Neural cell (in vitro differentiated cells): Measurements from ENCODE around the gene ANKRD1. TPM values are rescaled to one million over a fixed set of nuclear protein-coding genes. Genes with fewer than 3 reads are reported as not detected.

ENCODE experiments used
- H2AFZ ChIP-seq: fragments of 200-600, 300-800 bp; sonication (generic), shearing (Covaris generic); 2 replicates; pipeline ENCODE4 v1.6.0; 2014; ENCODE audit warnings: low read depth, mild to moderate bottlenecking, antibody characterized with exemption, low read length, moderate library complexity
- H3F3A ChIP-seq: fragments of 200-600 bp; shearing (Covaris generic); 2 replicates; pipeline ENCODE4 v1.6.1; 2016; ENCODE audit warnings: mild to moderate bottlenecking, moderate library complexity, mixed read lengths, antibody characterized with exemption, low read length; ENCODE audit not compliant: insufficient read depth, poor library complexity, severe bottlenecking
- H3K27ac ChIP-seq: fragments of 200-600, 300-800 bp; sonication (generic), shearing (Covaris generic); 2 replicates; pipeline ENCODE4 v1.5.1; 2014; ENCODE audit warnings: mild to moderate bottlenecking, low read length, moderate library complexity
- H3K27me3 ChIP-seq: fragments of 300-800, 200-600 bp; sonication (generic), shearing (Covaris generic); 2 replicates; pipeline ENCODE4 v1.6.0; 2014; ENCODE audit warnings: mild to moderate bottlenecking, low read depth, low read length, moderate library complexity; ENCODE audit not compliant: insufficient read depth
- H3K36me3 ChIP-seq: fragments of 300-800, 200-600 bp; sonication (generic), shearing (Covaris generic); 2 replicates; pipeline ENCODE4 v1.5.1; 2014; ENCODE audit warnings: mild to moderate bottlenecking, antibody characterized with exemption, low read length, moderate library complexity; ENCODE audit not compliant: insufficient read depth
- H3K4me2 ChIP-seq: fragments of 300-800, 200-600 bp; sonication (generic), shearing (Covaris generic); 2 replicates; pipeline ENCODE4 v1.6.0; 2014; ENCODE audit warnings: mild to moderate bottlenecking, low read length
- H3K4me3 ChIP-seq: fragments of 300-800, 200-600 bp; sonication (generic), shearing (Covaris generic); 2 replicates; pipeline ENCODE4 v1.5.1; 2014; ENCODE audit warnings: mild to moderate bottlenecking, low read length, moderate library complexity
- H3K79me2 ChIP-seq: fragments of 200-600 bp; shearing (Covaris generic); replicated peaks from 2 replicates; pipeline ENCODE4 v1.6.0; 2014; ENCODE audit warnings: mild to moderate bottlenecking, low read length, moderate library complexity; ENCODE audit not compliant: insufficient read depth
- H3K9ac ChIP-seq: fragments of 300-800, 200-600 bp; sonication (generic), shearing (Covaris generic); 2 replicates; pipeline ENCODE4 v1.6.1; 2016; ENCODE audit warnings: mild to moderate bottlenecking, low read length, mixed read lengths
- H3K9me2 ChIP-seq: fragments of 200-600 bp; shearing (Covaris generic); 2 replicates; pipeline ENCODE4 v1.6.1; 2016; ENCODE audit warnings: mild to moderate bottlenecking, low read length, mixed read lengths; ENCODE audit not compliant: insufficient read depth
- H3K9me3 ChIP-seq: fragments of 200-600, 300-800 bp; sonication (generic), shearing (Covaris generic); 2 replicates; pipeline ENCODE4 v1.6.1; 2016; ENCODE audit warnings: mild to moderate bottlenecking, mixed run types, low read length, moderate library complexity, mixed read lengths
- H4K20me1 ChIP-seq: fragments of 200-600 bp; shearing (Covaris generic); 2 replicates; pipeline ENCODE4 v1.6.1; 2016; ENCODE audit warnings: mild to moderate bottlenecking, mixed run types; ENCODE audit not compliant: insufficient read depth
- EP300 ChIP-seq: fragments of 450-650 bp; conservative IDR thresholded peaks from 2 replicates; pipeline ENCODE4 v1.6.1; 2014; ENCODE audit warnings: antibody characterized with exemption, mild to moderate bottlenecking, moderate library complexity; ENCODE audit not compliant: poor library complexity, severe bottlenecking
- MXI1 ChIP-seq: fragments of 450-650 bp; conservative IDR thresholded peaks from 2 replicates; pipeline ENCODE4 v1.6.1; 2014; ENCODE audit warnings: antibody characterized with exemption, mild to moderate bottlenecking; ENCODE audit not compliant: poor library complexity, severe bottlenecking
- POLR2AphosphoS5 ChIP-seq: IDR thresholded peaks from 2 replicates; pipeline ENCODE4 v1.6.1; 2012
- RAD21 ChIP-seq: fragments of 450-650 bp; conservative IDR thresholded peaks from 2 replicates; pipeline ENCODE4 v1.6.1; 2014; ENCODE audit warnings: antibody characterized with exemption, mild to moderate bottlenecking, moderate library complexity
- REST ChIP-seq: IDR thresholded peaks from 2 replicates; pipeline ENCODE4 v1.6.1; 2012; ENCODE audit warnings: borderline replicate concordance
- SMC3 ChIP-seq: fragments of 450-650 bp; conservative IDR thresholded peaks from 2 replicates; pipeline ENCODE4 v1.6.1; 2014; ENCODE audit warnings: antibody characterized with exemption, mild to moderate bottlenecking, moderate library complexity; ENCODE audit not compliant: poor library complexity
- polyA plus RNA-seq: library from polyadenylated mRNA; depleted of rRNA; stranded (reverse); fragments of >200 nt; gene quantifications from 2 replicates; pipeline ENCODE4 v1.2.3, GENCODE V29; 2014
- TF ChIP-seq, protein P1 (sequence below): fragments of 450-650 bp; IDR thresholded peaks from 2 replicates; pipeline ENCODE4 v1.5.1; 2014; ENCODE audit warnings: antibody characterized with exemption, mild to moderate bottlenecking, moderate library complexity; ENCODE audit not compliant: poor library complexity, severe bottlenecking

Gene ANKRD1
- polyA plus RNA-seq, 1 donor from 2014 or later: not detected

GRCh38 chr10:90935581-90936275, 14.8 kb upstream of the ANKRD1 start:
- peak overlapping the region; percentile 22 for H2AFZ ChIP-seq
- no peaks in the 10 kb centered on the region for H3K9me2 ChIP-seq
- peak overlapping the region; percentile 87 for H3K27ac ChIP-seq
- no peaks in the 10 kb centered on the region for H4K20me1 ChIP-seq
- peak; percentile 93 for TF ChIP-seq EP300
- no peak for TF ChIP-seq MXI1
- peak; percentile 73 for TF ChIP-seq POLR2AphosphoS5
- TF ChIP-seq REST: peak; percentile 99
- peak; percentile 22 for TF ChIP-seq RAD21
- no peaks in the 10 kb centered on the region for H3K27me3 ChIP-seq
- no peaks in the 10 kb centered on the region for H3K36me3 ChIP-seq
- peak overlapping the region; percentile 27 for H3K4me3 ChIP-seq
- no peak overlapping the region for H3K4me2 ChIP-seq
- no peaks in the 10 kb centered on the region for H3K9me3 ChIP-seq
- H3K9ac ChIP-seq: peak overlapping the region; percentile 52
- H3F3A ChIP-seq: no peaks in the 10 kb centered on the region
- H3K79me2 ChIP-seq: no peaks in the 10 kb centered on the region

- Histone ChIP-seq H3K9me3 (no peaks in the 10 kb centered on the region), H3K4me3 (no peak overlapping the region), H3K79me2 (no peaks in the 10 kb centered on the region), H3K9ac (no peak overlapping the region), H3K27ac (no peak overlapping the region), H4K20me1 (no peaks in the 10 kb centered on the region), H3K4me2 (no peak overlapping the region), H3K36me3 (no peaks in the 10 kb centered on the region), H3K9me2 (no peaks in the 10 kb centered on the region), H2AFZ (no peak overlapping the region), H3F3A (no peaks in the 10 kb centered on the region), H3K27me3 (no peaks in the 10 kb centered on the region)
- TF ChIP-seq POLR2AphosphoS5 (no peak), MXI1 (no peak), SMC3 (no peak), EP300 (no peak)
- TF ChIP-seq, protein P1, sequence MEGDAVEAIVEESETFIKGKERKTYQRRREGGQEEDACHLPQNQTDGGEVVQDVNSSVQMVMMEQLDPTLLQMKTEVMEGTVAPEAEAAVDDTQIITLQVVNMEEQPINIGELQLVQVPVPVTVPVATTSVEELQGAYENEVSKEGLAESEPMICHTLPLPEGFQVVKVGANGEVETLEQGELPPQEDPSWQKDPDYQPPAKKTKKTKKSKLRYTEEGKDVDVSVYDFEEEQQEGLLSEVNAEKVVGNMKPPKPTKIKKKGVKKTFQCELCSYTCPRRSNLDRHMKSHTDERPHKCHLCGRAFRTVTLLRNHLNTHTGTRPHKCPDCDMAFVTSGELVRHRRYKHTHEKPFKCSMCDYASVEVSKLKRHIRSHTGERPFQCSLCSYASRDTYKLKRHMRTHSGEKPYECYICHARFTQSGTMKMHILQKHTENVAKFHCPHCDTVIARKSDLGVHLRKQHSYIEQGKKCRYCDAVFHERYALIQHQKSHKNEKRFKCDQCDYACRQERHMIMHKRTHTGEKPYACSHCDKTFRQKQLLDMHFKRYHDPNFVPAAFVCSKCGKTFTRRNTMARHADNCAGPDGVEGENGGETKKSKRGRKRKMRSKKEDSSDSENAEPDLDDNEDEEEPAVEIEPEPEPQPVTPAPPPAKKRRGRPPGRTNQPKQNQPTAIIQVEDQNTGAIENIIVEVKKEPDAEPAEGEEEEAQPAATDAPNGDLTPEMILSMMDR: no peak
These were observed 10.3 kb upstream of the ANKRD1 start for GRCh38 chr10:90930971-90931871.
